Endothelial cell (in vitro differentiated cells): ENCODE results near the gene MCU. TPM values are rescaled to one million over a fixed set of nuclear protein-coding genes. Genes with fewer than 3 reads are reported as not detected.

Source experiments
- DNase-seq: peaks from one replicate; pipeline ENCODE4 v3.0.0; 2021; ENCODE audit warnings: low spot score
- H3K27ac Mint-ChIP-seq: one replicate; pipeline ENCODE4 v1.8.0; 2021; ENCODE audit warnings: mixed read lengths, inconsistent platforms; ENCODE audit not compliant: unreplicated experiment
- H3K27me3 Mint-ChIP-seq: one replicate; pipeline ENCODE4 v1.8.0; 2021; ENCODE audit warnings: mild to moderate bottlenecking, moderate library complexity, mixed read lengths, inconsistent platforms; ENCODE audit not compliant: unreplicated experiment
- H3K36me3 Mint-ChIP-seq: one replicate; pipeline ENCODE4 v1.8.0; 2021; ENCODE audit warnings: mild to moderate bottlenecking, low read depth, mixed read lengths, inconsistent platforms; ENCODE audit not compliant: unreplicated experiment
- H3K4me1 Mint-ChIP-seq: one replicate; pipeline ENCODE4 v1.8.0; 2021; ENCODE audit warnings: mild to moderate bottlenecking, mixed read lengths, inconsistent platforms; ENCODE audit not compliant: unreplicated experiment
- H3K4me3 Mint-ChIP-seq: one replicate; pipeline ENCODE4 v1.8.0; 2021; ENCODE audit warnings: mild to moderate bottlenecking, mixed read lengths, inconsistent platforms; ENCODE audit not compliant: unreplicated experiment
- H3K9me3 Mint-ChIP-seq: one replicate; pipeline ENCODE4 v1.8.0; 2021; ENCODE audit warnings: mixed read lengths, inconsistent platforms; ENCODE audit not compliant: unreplicated experiment
- total RNA-seq: library from RNA; stranded (reverse); fragmentation: NEBNext Ultra II Directional; extraction: Animal tissue kit (Norgen Biotek cat#: 25700); gene quantifications from one replicate; pipeline ENCODE4 v1.2.1, GENCODE V29; 2021; ENCODE audit not compliant: unreplicated experiment
- TF ChIP-seq, protein P1 (sequence below): fragments of 200-600 bp; sonication (generic); IDR thresholded peaks from one replicate; pipeline ENCODE4 v1.5.0; 2021; ENCODE audit warnings: antibody characterized with exemption; ENCODE audit not compliant: unreplicated experiment

Gene MCU
- total RNA-seq, 1 donor from 2014 or later: 39.6 TPM

GRCh38 chr10:72687035-72687434, 4.9 kb upstream of the MCU start:
- Mint-ChIP-seq H3K4me3 (no peak overlapping the region), H3K27ac (no peak overlapping the region)

GRCh38 chr10:72688208-72688651, 3.7 kb upstream of the MCU start:
- H3K27ac Mint-ChIP-seq: no peak overlapping the region
- no peaks in the 10 kb centered on the region for H3K9me3 Mint-ChIP-seq
- H3K36me3 Mint-ChIP-seq: no peaks in the 10 kb centered on the region
- no peak for DNase-seq
- TF ChIP-seq, protein P1, sequence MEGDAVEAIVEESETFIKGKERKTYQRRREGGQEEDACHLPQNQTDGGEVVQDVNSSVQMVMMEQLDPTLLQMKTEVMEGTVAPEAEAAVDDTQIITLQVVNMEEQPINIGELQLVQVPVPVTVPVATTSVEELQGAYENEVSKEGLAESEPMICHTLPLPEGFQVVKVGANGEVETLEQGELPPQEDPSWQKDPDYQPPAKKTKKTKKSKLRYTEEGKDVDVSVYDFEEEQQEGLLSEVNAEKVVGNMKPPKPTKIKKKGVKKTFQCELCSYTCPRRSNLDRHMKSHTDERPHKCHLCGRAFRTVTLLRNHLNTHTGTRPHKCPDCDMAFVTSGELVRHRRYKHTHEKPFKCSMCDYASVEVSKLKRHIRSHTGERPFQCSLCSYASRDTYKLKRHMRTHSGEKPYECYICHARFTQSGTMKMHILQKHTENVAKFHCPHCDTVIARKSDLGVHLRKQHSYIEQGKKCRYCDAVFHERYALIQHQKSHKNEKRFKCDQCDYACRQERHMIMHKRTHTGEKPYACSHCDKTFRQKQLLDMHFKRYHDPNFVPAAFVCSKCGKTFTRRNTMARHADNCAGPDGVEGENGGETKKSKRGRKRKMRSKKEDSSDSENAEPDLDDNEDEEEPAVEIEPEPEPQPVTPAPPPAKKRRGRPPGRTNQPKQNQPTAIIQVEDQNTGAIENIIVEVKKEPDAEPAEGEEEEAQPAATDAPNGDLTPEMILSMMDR: no peak
- peaks cover 8% of the 10 kb centered on the region for H3K4me1 Mint-ChIP-seq
- H3K27me3 Mint-ChIP-seq: peaks cover 4% of the 10 kb centered on the region
- no peak overlapping the region for H3K4me3 Mint-ChIP-seq

More at GRCh38 chr10:72687035-72687434, 4.9 kb upstream of the MCU start:
- Mint-ChIP-seq H3K27me3 (peaks cover 4% of the 10 kb centered on the region), H3K4me1 (peaks cover 2% of the 10 kb centered on the region), H3K9me3 (no peaks in the 10 kb centered on the region), H3K36me3 (no peaks in the 10 kb centered on the region)
- TF ChIP-seq, protein P1: no peak
- DNase-seq: no peak

GRCh38 chr10:72689660-72690059, 2.3 kb upstream of the MCU start:
- no peak overlapping the region for H3K4me3 Mint-ChIP-seq
- DNase-seq: no peak
- no peak overlapping the region for H3K27ac Mint-ChIP-seq
- peaks cover 16% of the 10 kb centered on the region for H3K4me1 Mint-ChIP-seq
- no peaks in the 10 kb centered on the region for H3K9me3 Mint-ChIP-seq
- H3K36me3 Mint-ChIP-seq: no peaks in the 10 kb centered on the region
- TF ChIP-seq, protein P1: no peak
- peaks cover 2% of the 10 kb centered on the region for H3K27me3 Mint-ChIP-seq

GRCh38 chr10:72690071-72690755, 1.7 kb upstream of the MCU start:
- Mint-ChIP-seq H3K27me3 (peaks cover 2% of the 10 kb centered on the region), H3K9me3 (no peaks in the 10 kb centered on the region), H3K27ac (no peak overlapping the region), H3K4me3 (no peak overlapping the region), H3K4me1 (peaks cover 22% of the 10 kb centered on the region), H3K36me3 (no peaks in the 10 kb centered on the region)
- no peak for DNase-seq
- TF ChIP-seq, protein P1: no peak

GRCh38 chr10:72691470-72691862, 477 bp upstream of the MCU start:
- no peaks in the 10 kb centered on the region for H3K9me3 Mint-ChIP-seq
- peak overlapping the region; percentile 40 for H3K27ac Mint-ChIP-seq
- peaks cover 24% of the 10 kb centered on the region for H3K4me1 Mint-ChIP-seq
- H3K36me3 Mint-ChIP-seq: no peaks in the 10 kb centered on the region
- no peak for DNase-seq
- peak overlapping the region; percentile 88 for H3K4me3 Mint-ChIP-seq
- TF ChIP-seq, protein P1: no peak
- H3K27me3 Mint-ChIP-seq: peaks cover 2% of the 10 kb centered on the region
